Esophagus (tissue), 2 donors: ENCODE results near the gene BLOC1S1. TPM values are rescaled to one million over a fixed set of nuclear protein-coding genes. Genes with fewer than 3 reads are reported as not detected.

Source experiments
- H3K27ac ChIP-seq, 2 donors: one replicate each; pipeline ENCODE4 v1.5.1; 2013; ENCODE audit warnings: low read depth in 2 of 2, mild to moderate bottlenecking in 2 of 2, inconsistent platforms in 1 of 2, low read length in 1 of 2, moderate library complexity in 1 of 2
- H3K27me3 ChIP-seq, 2 donors: one replicate each; pipeline ENCODE4 v1.6.1; 2013; ENCODE audit warnings: low read length in 2 of 2, control low read depth in 1 of 2, mild to moderate bottlenecking in 1 of 2; ENCODE audit not compliant: insufficient read depth in 2 of 2, control insufficient read depth in 1 of 2
- H3K36me3 ChIP-seq, 2 donors: one replicate each; pipeline ENCODE4 v1.6.1; 2013; ENCODE audit warnings: low read length in 1 of 2; ENCODE audit not compliant: control insufficient read depth in 2 of 2, insufficient read depth in 2 of 2
- H3K4me1 ChIP-seq, 2 donors: one replicate each; pipeline ENCODE4 v1.6.1; 2013; ENCODE audit warnings: low read length in 1 of 2; ENCODE audit not compliant: control insufficient read depth in 2 of 2, insufficient read depth in 2 of 2
- H3K4me3 ChIP-seq, 2 donors: one replicate each; pipeline ENCODE4 v1.5.1; 2013; ENCODE audit warnings: low read length in 2 of 2, mild to moderate bottlenecking in 2 of 2, low read depth in 1 of 2, moderate library complexity in 1 of 2
- H3K9me3 ChIP-seq, 2 donors: one replicate each; pipeline ENCODE4 v1.6.1; 2013; ENCODE audit warnings: mild to moderate bottlenecking in 2 of 2, low read depth in 1 of 2, low read length in 1 of 2, moderate library complexity in 1 of 2; ENCODE audit not compliant: control insufficient read depth in 2 of 2, insufficient read depth in 1 of 2
- WGBS, 2 donors: extraction: QIAGEN DNeasy Blood & Tissue Kit; methylation state at CpG; one replicate each; pipeline ENCODE4 v1.1.7; 2013; 5-methylcytosine and 5-hydroxymethylcytosine counted together
- polyA plus RNA-seq, 2 donors: library from polyadenylated mRNA; stranded (reverse); fragments of 200-250 nt; gene quantifications; one replicate each; pipeline ENCODE4 v1.2.3, GENCODE V29; 2013
- donor health status: healthy with polysubstance abuse.
- donor health status: Bipolar disorder and iron deficiency.

BLOC1S1 gene
- polyA plus RNA-seq, 2 donors = 269 to 326 TPM

- WGBS, 2 donors = 1 to 4% methylated on average over 14 of the region's 14 CpGs
- peak overlapping the region; percentile 46 to 71 for H3K27ac ChIP-seq
These were observed 22.5 kb downstream of the BLOC1S1 start for GRCh38 chr12:55738123-55739024.

GRCh38 chr12:55739025-55739378 is 23.2 kb downstream of the BLOC1S1 start:
- Histone ChIP-seq H3K36me3 (no peaks in the 10 kb centered on the region), H3K27me3 (no peaks in the 10 kb centered on the region), H3K4me1 (peaks cover 1 to 2% of the 10 kb centered on the region in 2 donors), H3K9me3 (no peaks in the 10 kb centered on the region), H3K27ac (no peak overlapping the region), H3K4me3 (no peak overlapping the region)
- 70 to 78% methylated on average over 2 of the region's 2 CpGs for WGBS, 2 donors

More at GRCh38 chr12:55738123-55739024, 22.5 kb downstream of the BLOC1S1 start:
- peaks cover 0 to 2% of the 10 kb centered on the region in 2 donors for H3K4me1 ChIP-seq
- no peaks in the 10 kb centered on the region for H3K36me3 ChIP-seq
- no peaks in the 10 kb centered on the region for H3K27me3 ChIP-seq
- peak overlapping the region; percentile 29 to 52 for H3K4me3 ChIP-seq
- H3K9me3 ChIP-seq = no peaks in the 10 kb centered on the region

DNA sequence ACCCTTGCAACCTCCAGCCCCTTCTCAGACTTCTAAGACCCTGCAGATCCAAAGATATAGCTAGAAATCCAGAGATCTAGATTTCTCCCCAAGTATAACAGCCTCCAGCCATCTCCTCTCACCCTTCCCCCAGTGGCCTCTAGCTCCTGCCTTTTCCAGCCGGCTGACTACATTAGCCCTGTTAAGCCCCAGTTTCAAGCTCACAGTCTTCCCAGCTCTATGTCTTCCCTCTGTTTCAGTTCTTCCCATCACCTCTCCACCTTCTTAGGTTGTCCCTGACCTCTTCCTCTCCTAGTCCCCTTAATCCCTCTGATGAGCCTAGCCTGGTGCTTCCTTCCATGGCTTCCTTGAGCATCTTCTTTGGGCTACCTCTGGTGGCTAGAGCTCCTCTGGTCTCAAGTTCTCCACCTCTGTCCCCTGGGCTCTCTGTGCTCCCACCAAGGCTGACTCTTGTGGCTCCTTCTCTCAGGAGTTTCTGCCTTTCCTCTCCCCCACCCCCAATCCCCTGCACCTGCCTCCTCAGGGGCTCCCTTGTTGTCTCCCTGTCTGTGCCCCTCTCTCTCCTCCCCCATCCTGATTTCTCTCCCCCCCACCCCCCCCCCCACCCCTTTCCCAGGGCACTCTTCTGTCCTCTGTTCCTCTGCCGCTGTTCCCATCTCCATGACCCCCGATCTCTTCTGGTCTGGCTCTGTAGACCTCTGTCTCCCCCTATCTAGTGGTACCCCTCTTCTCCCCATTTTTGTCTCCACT is 26.3 kb downstream of the BLOC1S1 start:
- 22 to 24% methylated on average over 3 of the region's 3 CpGs for WGBS, 2 donors
- Histone ChIP-seq H3K36me3 (no peaks in the 10 kb centered on the region), H3K27ac (no peak overlapping the region), H3K4me1 (peaks cover 2 to 10% of the 10 kb centered on the region in 2 donors), H3K27me3 (no peaks in the 10 kb centered on the region), H3K9me3 (no peaks in the 10 kb centered on the region), H3K4me3 (no peak overlapping the region)

DNA sequence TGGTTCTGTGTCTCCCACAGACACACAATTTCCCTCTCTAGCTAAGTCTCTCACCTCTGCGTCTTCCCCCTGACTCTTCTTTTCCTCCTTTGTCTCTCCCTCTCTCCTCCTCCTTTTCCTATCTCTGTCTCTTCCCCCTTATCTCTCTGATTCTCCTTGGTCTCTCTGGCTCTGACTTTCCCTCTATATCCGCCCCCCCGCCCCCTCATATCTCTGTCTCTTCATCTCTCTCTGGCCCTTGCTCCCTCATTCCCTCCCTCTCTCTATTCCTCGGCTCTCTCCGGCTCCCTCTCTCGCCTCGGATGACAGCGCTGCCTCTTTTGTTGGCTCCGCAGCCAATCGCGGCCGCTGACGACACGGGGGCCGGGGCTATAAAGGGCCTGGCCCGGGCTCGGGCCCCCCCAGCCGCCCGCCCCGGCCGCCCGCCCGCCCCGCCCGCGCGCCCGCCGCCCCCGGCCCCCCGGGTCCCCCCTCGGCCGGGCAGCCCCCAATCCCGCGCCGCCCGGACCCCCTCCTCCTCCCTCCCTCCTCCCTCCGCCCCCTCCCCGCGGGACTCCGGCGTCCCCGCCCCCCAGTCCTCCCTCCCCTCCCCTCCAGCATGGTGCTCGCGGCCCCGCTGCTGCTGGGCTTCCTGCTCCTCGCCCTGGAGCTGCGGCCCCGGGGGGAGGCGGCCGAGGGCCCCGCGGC is 27.0 kb downstream of the BLOC1S1 start, which contains the start of gene GDF11:
Gene GDF11 (plus strand): TSS at position 404 of the 687 bp plus-strand sequence. CDS start 195 bp downstream, at position 599.
- Histone ChIP-seq H3K9me3 (no peaks in the 10 kb centered on the region), H3K27me3 (no peaks in the 10 kb centered on the region), H3K27ac (peak within 1 kb of the TSS; percentile 48 to 51), H3K4me1 (peaks cover 2 to 10% of the 10 kb centered on the region in 2 donors), H3K4me3 (peak within 1 kb of the TSS; percentile 53 to 56), H3K36me3 (no peaks in the 10 kb centered on the region)
- WGBS, 2 donors = 0 to 1% methylated on average over 20 to 43 of the region's 53 CpGs

- 1% methylated on average over 73 of the region's 73 CpGs for WGBS, 2 donors
- Histone ChIP-seq H3K36me3 (no peaks in the 10 kb centered on the region), H3K4me3 (peak overlapping the region; percentile 53 to 56), H3K4me1 (peaks cover 2 to 10% of the 10 kb centered on the region in 2 donors), H3K27me3 (no peaks in the 10 kb centered on the region), H3K9me3 (no peaks in the 10 kb centered on the region), H3K27ac (peak overlapping the region; percentile 48 to 51)
These were observed 27.8 kb downstream of the BLOC1S1 start for GRCh38 chr12:55743406-55744339.

- H3K36me3 ChIP-seq = no peaks in the 10 kb centered on the region
- peaks cover 2 to 10% of the 10 kb centered on the region in 2 donors for H3K4me1 ChIP-seq
- H3K27me3 ChIP-seq = no peaks in the 10 kb centered on the region
- H3K4me3 ChIP-seq = peak overlapping the region in 1 of 2 donors; percentile 56
- H3K27ac ChIP-seq = no peak overlapping the region
- 29% methylated on average over 11 of the region's 11 CpGs for WGBS, 2 donors
- H3K9me3 ChIP-seq = no peaks in the 10 kb centered on the region
These were observed 28.6 kb downstream of the BLOC1S1 start for GRCh38 chr12:55744340-55745030.

GRCh38 chr12:55745361-55746173 is 29.7 kb downstream of the BLOC1S1 start:
- no peak overlapping the region for H3K4me3 ChIP-seq
- H3K9me3 ChIP-seq = no peaks in the 10 kb centered on the region
- WGBS, 2 donors = 27 to 30% methylated on average over 13 of the region's 13 CpGs

More at GRCh38 chr12:55745361-55746173, 29.7 kb downstream of the BLOC1S1 start:
- peak overlapping the region in 1 of 2 donors; percentile 63 for H3K27ac ChIP-seq
- H3K4me1 ChIP-seq = peaks cover 2 to 10% of the 10 kb centered on the region in 2 donors
- H3K27me3 ChIP-seq = no peaks in the 10 kb centered on the region
- no peaks in the 10 kb centered on the region for H3K36me3 ChIP-seq
